Neuronal stem cell (in vitro differentiated cells): ENCODE measurements around the gene REPIN1.
A peak's percentile ranks its signal among the peaks of the same experiment; 100 is the strongest.

Experiments
- DNase-seq: peaks from one replicate; pipeline ENCODE4 v3.0.0-alpha.2; 2013; ENCODE audit warnings: low spot score
- H2AFZ ChIP-seq: one replicate; pipeline ENCODE4 v1.6.1; 2013; ENCODE audit warnings: mild to moderate bottlenecking, low read length, inconsistent platforms
- H2AK5ac ChIP-seq: 2 replicates; pipeline ENCODE4 v1.6.1; 2013; ENCODE audit warnings: low read depth, mild to moderate bottlenecking, inconsistent platforms, low read length, moderate library complexity, mixed read lengths
- H2BK120ac ChIP-seq: 2 replicates; pipeline ENCODE4 v1.6.1; 2013; ENCODE audit warnings: low read depth, mild to moderate bottlenecking, inconsistent platforms, low read length, moderate library complexity, mixed read lengths
- H2BK12ac ChIP-seq: one replicate; pipeline ENCODE4 v1.6.1; 2013; ENCODE audit warnings: low read length, inconsistent platforms
- H2BK15ac ChIP-seq: 2 replicates; pipeline ENCODE4 v1.6.1; 2013; ENCODE audit warnings: mild to moderate bottlenecking, low read length, inconsistent platforms, mixed read lengths
- H2BK5ac ChIP-seq: one replicate; pipeline ENCODE4 v1.6.1; 2013; ENCODE audit warnings: inconsistent platforms, mild to moderate bottlenecking, low read length, moderate library complexity
- H3K14ac ChIP-seq: one replicate; pipeline ENCODE4 v1.6.1; 2013; ENCODE audit warnings: low read length, inconsistent platforms
- H3K18ac ChIP-seq: 2 replicates; pipeline ENCODE4 v1.6.1; 2013; ENCODE audit warnings: low read length, inconsistent platforms
- H3K23ac ChIP-seq: 2 replicates; pipeline ENCODE4 v1.6.1; 2013; ENCODE audit warnings: low read depth, mild to moderate bottlenecking, mixed read lengths, low read length, inconsistent platforms; ENCODE audit not compliant: poor library complexity
- H3K27ac ChIP-seq: replicated peaks from 3 replicates; pipeline ENCODE4 v1.5.1; 2013; ENCODE audit warnings: low read length, inconsistent platforms
- H3K27me3 ChIP-seq, 3 experiments: 2 replicates each; pipeline ENCODE4 v1.6.1; 2013; ENCODE audit warnings: low read length in 3 of 3, mild to moderate bottlenecking in 2 of 3, inconsistent platforms in 1 of 3, low read depth in 1 of 3, mixed read lengths in 1 of 3, moderate library complexity in 1 of 3; ENCODE audit not compliant: control insufficient read depth in 3 of 3, insufficient read depth in 3 of 3
- H3K36me3 ChIP-seq, 2 donors: replicated peaks in 1 of 2; 2 replicates each; pipeline ENCODE4 v1.6.1; 2013; ENCODE audit warnings: low read length in 2 of 2; ENCODE audit not compliant: control insufficient read depth in 2 of 2, insufficient read depth in 2 of 2
- H3K4ac ChIP-seq: 2 replicates; pipeline ENCODE4 v1.6.1; 2013; ENCODE audit warnings: inconsistent platforms, mild to moderate bottlenecking, low read length, moderate library complexity
- H3K4me1 ChIP-seq, 2 donors: 1 replicate in 1 of 2; 2 replicates in 1 of 2; pipeline ENCODE4 v1.6.1; 2013; ENCODE audit warnings: low read length in 2 of 2, low read depth in 1 of 2; ENCODE audit not compliant: control insufficient read depth in 2 of 2, insufficient read depth in 1 of 2
- H3K4me2 ChIP-seq: one replicate; pipeline ENCODE4 v1.6.1; 2013; ENCODE audit warnings: mild to moderate bottlenecking, low read length, inconsistent platforms; ENCODE audit not compliant: insufficient read depth, poor library complexity, severe bottlenecking
- H3K4me3 ChIP-seq, 2 donors: 2 replicates each; pipeline ENCODE4 v1.5.1; 2013; ENCODE audit warnings: low read length in 2 of 2, mild to moderate bottlenecking in 2 of 2, inconsistent platforms in 1 of 2, moderate library complexity in 1 of 2
- H3K79me1 ChIP-seq: one replicate; pipeline ENCODE4 v1.6.1; 2013; ENCODE audit warnings: low read depth, mild to moderate bottlenecking, inconsistent platforms, low read length, moderate library complexity
- H3K9ac ChIP-seq: one replicate; pipeline ENCODE4 v1.6.1; 2013; ENCODE audit warnings: mild to moderate bottlenecking, low read depth, low read length, inconsistent platforms; ENCODE audit not compliant: poor library complexity
- H3K9me3 ChIP-seq, 2 donors: replicated peaks in 1 of 2; 2 replicates each; pipeline versions ENCODE3 to v1.6.1; 2013; ENCODE audit warnings: low read length in 2 of 2, mild to moderate bottlenecking in 2 of 2, inconsistent platforms in 1 of 2, low read depth in 1 of 2, mixed read lengths in 1 of 2, moderate library complexity in 1 of 2; ENCODE audit not compliant: control insufficient read depth in 2 of 2, insufficient read depth in 1 of 2
- H4K8ac ChIP-seq: one replicate; pipeline ENCODE4 v1.6.1; 2013; ENCODE audit warnings: low read depth, mild to moderate bottlenecking, inconsistent platforms, low read length, moderate library complexity
- H4K91ac ChIP-seq: one replicate; pipeline ENCODE4 v1.6.1; 2013; ENCODE audit warnings: low read length, low read depth, mild to moderate bottlenecking, inconsistent platforms; ENCODE audit not compliant: poor library complexity
- WGBS, 2 donors: extraction: QIAGEN DNeasy Blood & Tissue Kit; methylation state at CpG; one replicate each; pipeline ENCODE4 v1.1.7; 2013; ENCODE audit warnings: missing lambda C conversion rate in 2 of 2, mixed read lengths in 1 of 2; ENCODE audit not compliant: insufficient read length in 2 of 2, insufficient replicate concordance in 1 of 2; ENCODE audit errors: extremely low coverage in 2 of 2; 5-methylcytosine and 5-hydroxymethylcytosine counted together

Gene REPIN1

DNA sequence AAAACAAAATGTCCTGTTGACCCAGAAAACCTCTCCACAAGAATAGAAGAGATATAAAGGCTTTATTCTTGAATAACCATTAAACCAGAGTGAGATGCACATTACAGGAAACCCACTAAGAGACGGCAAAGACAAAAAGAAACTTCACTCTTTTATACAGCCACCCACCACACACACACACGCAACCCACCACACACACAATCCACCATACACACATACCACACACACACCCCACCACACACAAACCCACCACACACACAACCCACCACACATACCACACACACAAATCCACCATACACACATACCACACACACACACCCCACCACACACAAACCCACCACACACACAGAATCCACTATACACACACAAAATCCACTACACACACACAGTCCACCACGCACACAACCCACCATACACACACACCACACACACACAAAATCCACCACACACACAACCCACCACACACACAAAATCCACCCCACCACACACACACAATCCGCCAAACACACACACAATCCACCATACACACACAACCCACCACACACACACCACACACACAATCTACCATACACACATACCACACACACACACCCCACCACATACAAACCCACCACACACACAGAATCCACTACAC lies 9.5 kb upstream of the REPIN1 start:
- Histone ChIP-seq H2BK15ac (no peak overlapping the region), H3K4me2 (no peak overlapping the region), H2AFZ (no peak overlapping the region), H2BK5ac (no peak overlapping the region), H3K27ac (no peak overlapping the region), H3K4me3 (peak overlapping the region in 1 of 2 donors; percentile 42), H3K4ac (no peak overlapping the region), H3K4me1 (peaks cover 9 to 16% of the 10 kb centered on the region in 2 donors), H4K8ac (no peak overlapping the region), H3K36me3 (no peaks in the 10 kb centered on the region), H3K18ac (no peak overlapping the region), H2BK120ac (no peak overlapping the region), H3K9me3 (no peaks in the 10 kb centered on the region), H2BK12ac (no peak overlapping the region), H4K91ac (no peak overlapping the region), H3K14ac (no peak overlapping the region), H3K23ac (no peak overlapping the region), H3K27me3 (no peaks in the 10 kb centered on the region), H3K79me1 (no peaks in the 10 kb centered on the region), H2AK5ac (no peak overlapping the region), H3K9ac (no peak overlapping the region)
- no peak for DNase-seq
- 100% methylated on average over 3 of the region's 4 CpGs; no CpG with 5 or more reads in 1 of the 2 donors for WGBS, 2 donors

DNA sequence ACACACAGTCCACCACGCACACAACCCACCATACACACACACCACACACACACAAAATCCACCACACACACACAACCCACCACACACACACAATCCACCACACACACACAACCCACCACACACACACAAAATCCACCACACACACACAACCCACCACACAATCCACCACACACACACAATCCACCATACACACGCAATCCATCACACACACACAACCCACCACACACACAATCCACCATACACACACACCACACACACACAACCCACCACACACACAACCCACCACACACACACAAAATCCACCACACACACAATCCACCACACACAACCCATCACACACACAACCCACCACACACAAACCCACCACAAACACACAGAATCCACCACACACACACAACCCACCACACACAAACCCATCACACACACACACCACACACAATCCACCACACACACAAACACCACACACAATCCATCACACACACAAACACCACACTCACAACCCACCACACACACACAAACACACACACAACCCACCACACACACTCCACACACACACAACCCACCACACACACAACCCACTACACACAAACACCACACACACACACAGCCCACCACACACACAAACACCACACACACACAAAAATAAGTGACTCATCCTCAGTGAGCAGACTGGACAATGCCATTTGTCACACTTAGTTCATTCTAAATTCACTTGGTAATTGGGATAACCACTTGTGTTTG lies 8.8 kb upstream of the REPIN1 start:
- H2AFZ ChIP-seq = no peak overlapping the region

DNA sequence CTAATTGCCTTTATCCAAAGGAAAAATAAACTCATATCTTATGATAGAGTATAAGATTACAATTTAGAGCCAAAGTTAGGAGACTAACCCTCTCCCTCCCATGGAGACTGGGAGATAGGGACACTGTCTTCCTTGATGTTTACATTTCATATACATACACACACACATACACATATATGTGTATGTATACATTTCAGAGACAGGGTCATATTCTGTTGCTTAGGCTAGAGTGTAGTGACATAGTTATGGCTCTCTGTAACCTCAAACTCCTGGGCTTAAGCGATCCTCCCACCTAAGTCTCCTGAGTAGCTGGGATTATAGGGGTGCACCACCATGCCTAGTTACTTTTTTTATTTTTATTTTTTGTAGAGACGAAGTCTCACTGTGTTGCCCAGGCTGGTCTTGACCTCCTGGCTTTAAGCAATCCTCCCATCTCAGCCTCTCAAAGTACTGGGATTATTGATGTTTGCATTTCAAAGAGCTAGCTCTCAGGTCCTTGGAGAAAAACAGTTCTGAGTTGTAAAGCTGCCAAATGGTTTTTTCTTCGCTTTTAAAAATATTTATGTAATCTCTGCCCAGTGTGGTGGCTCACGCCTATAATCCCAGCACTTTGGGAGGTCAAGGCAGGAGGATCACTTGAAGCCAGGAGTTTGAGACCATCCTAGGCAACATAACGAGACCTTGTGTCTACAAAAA lies 8.1 kb upstream of the REPIN1 start:
- no peak for DNase-seq
- H2AK5ac ChIP-seq = no peak overlapping the region
- H3K4me3 ChIP-seq = no peak overlapping the region
- no peak overlapping the region for H4K8ac ChIP-seq
- no peaks in the 10 kb centered on the region for H3K9me3 ChIP-seq
- H2BK120ac ChIP-seq = no peak overlapping the region
- H3K4me2 ChIP-seq = no peak overlapping the region
- H2BK15ac ChIP-seq = no peak overlapping the region
- no peak overlapping the region for H2AFZ ChIP-seq
- no peak overlapping the region for H3K27ac ChIP-seq
- H3K9ac ChIP-seq = no peak overlapping the region
- H2BK5ac ChIP-seq = no peak overlapping the region
- no peaks in the 10 kb centered on the region for H3K36me3 ChIP-seq
- no peak overlapping the region for H3K4ac ChIP-seq
- no peak overlapping the region for H3K18ac ChIP-seq
- no peak overlapping the region for H4K91ac ChIP-seq
- H3K79me1 ChIP-seq = no peaks in the 10 kb centered on the region
- H2BK12ac ChIP-seq = no peak overlapping the region
- no peak overlapping the region for H3K14ac ChIP-seq
- WGBS, 2 donors = no CpG with 5 or more reads among the region's 5 CpGs
- no peaks in the 10 kb centered on the region for H3K27me3 ChIP-seq
- H3K23ac ChIP-seq = no peak overlapping the region
- peaks cover 9 to 16% of the 10 kb centered on the region in 2 donors for H3K4me1 ChIP-seq

More for the DNA sequence above, 8.8 kb upstream of the REPIN1 start:
- Histone ChIP-seq H3K4me2 (no peak overlapping the region), H3K27me3 (no peaks in the 10 kb centered on the region), H3K14ac (no peak overlapping the region), H3K36me3 (no peaks in the 10 kb centered on the region), H3K27ac (no peak overlapping the region), H3K4ac (no peak overlapping the region), H4K8ac (no peak overlapping the region), H3K79me1 (no peaks in the 10 kb centered on the region), H3K9me3 (no peaks in the 10 kb centered on the region), H3K23ac (no peak overlapping the region), H3K4me1 (peaks cover 9 to 16% of the 10 kb centered on the region in 2 donors), H4K91ac (no peak overlapping the region), H2BK15ac (no peak overlapping the region), H2BK5ac (no peak overlapping the region), H3K9ac (no peak overlapping the region), H2BK120ac (no peak overlapping the region), H2AK5ac (no peak overlapping the region), H3K4me3 (peak overlapping the region in 1 of 2 donors; percentile 66), H3K18ac (no peak overlapping the region), H2BK12ac (no peak overlapping the region)
- WGBS, 2 donors = 92% methylated on average over 2 of the region's 2 CpGs; no CpG with 5 or more reads in 1 of the 2 donors
- no peak for DNase-seq

DNA sequence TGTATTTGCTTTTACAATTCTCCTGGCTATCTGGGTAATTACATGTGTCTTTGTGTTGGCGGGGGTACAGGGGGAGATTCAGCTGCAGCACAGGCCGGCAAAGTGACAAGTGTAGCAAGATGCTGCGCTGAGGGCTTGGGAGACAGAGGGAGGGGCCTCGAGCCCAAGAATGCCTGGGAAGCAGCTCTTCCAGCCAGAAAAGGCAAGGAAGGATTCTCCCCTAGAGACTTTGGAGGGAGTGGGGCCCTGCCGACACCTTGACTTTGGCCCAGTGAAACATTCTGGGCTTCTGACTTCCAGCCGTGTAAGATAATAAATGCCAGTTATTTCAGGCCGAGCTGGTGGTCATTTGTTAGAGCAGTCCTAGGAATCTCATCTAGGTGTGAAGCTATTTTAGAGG lies 7.2 kb upstream of the REPIN1 start:
- H2AK5ac ChIP-seq = no peak overlapping the region
- no peak for DNase-seq
- no peak overlapping the region for H2BK15ac ChIP-seq
- H3K4me1 ChIP-seq = peaks cover 10 to 20% of the 10 kb centered on the region in 2 donors
- no peak overlapping the region for H3K4me3 ChIP-seq
- H3K79me1 ChIP-seq = no peaks in the 10 kb centered on the region
- H2BK12ac ChIP-seq = no peak overlapping the region
- H3K9me3 ChIP-seq = no peaks in the 10 kb centered on the region
- no peaks in the 10 kb centered on the region for H3K36me3 ChIP-seq
- H3K9ac ChIP-seq = no peak overlapping the region
- no peak overlapping the region for H3K14ac ChIP-seq
- H4K91ac ChIP-seq = no peak overlapping the region
- no peaks in the 10 kb centered on the region for H3K27me3 ChIP-seq
- no peak overlapping the region for H3K23ac ChIP-seq
- H3K4ac ChIP-seq = no peak overlapping the region
- no peak overlapping the region for H4K8ac ChIP-seq
- no CpG with 5 or more reads among the region's 7 CpGs for WGBS, 2 donors
- H3K4me2 ChIP-seq = no peak overlapping the region
- H3K18ac ChIP-seq = no peak overlapping the region
- no peak overlapping the region for H3K27ac ChIP-seq
- H2BK120ac ChIP-seq = no peak overlapping the region
- H2BK5ac ChIP-seq = no peak overlapping the region
- peak overlapping the region; percentile 74 for H2AFZ ChIP-seq
